Measurements from ENCODE around the gene ZNF516. TPM values are rescaled to one million over a fixed set of nuclear protein-coding genes. Genes with fewer than 3 reads are reported as not detected.

The ZNF516 gene
- total RNA-seq, 1 experiment from 2014 or later = 7.9 TPM

GRCh38 chr18:76343938-76344569, 151.0 kb downstream of the ZNF516 start:
- no peak for DNase-seq (ENCODE audit: low read depth)

DNA sequence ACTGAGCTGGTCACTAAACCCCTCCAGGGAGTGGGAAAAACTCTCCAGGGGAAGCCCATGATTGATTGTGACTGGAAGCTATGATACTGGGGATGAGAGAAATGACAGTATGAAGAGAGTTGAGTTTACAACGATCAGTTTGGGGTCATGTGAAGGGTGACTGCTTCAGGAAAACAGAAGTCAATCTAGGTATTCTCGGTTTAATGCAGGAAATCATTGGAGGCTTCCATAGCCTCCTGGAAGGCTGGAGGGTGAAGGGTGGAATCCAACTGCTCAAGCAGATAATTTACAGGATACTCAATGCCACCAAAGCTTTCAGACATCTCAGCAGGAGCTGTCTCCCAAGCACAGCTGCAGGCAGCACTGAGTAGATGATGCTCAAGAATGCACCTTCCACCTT, 154.6 kb downstream of the ZNF516 start:
- no peak for DNase-seq (ENCODE audit: low read depth)

DNA sequence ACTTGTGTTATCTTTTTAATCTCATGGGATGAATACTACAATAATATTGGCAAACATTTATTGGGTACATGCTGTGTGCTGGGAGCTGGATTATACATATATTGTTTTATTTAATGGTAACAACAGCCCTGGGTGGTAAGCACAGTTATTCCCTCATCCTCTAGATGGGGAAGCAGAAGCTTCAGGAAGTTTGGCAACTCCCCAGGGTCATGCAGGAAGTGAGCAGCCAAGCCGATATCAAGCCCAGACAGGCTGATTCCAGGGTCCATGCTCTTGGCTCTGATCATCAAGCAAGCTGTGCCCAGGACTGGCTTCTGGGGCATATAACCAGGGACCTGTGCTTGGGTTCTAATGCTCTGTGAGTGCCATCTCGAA, 155.8 kb downstream of the ZNF516 start:
- DNase-seq (ENCODE audit: low read depth) = no peak

DNA sequence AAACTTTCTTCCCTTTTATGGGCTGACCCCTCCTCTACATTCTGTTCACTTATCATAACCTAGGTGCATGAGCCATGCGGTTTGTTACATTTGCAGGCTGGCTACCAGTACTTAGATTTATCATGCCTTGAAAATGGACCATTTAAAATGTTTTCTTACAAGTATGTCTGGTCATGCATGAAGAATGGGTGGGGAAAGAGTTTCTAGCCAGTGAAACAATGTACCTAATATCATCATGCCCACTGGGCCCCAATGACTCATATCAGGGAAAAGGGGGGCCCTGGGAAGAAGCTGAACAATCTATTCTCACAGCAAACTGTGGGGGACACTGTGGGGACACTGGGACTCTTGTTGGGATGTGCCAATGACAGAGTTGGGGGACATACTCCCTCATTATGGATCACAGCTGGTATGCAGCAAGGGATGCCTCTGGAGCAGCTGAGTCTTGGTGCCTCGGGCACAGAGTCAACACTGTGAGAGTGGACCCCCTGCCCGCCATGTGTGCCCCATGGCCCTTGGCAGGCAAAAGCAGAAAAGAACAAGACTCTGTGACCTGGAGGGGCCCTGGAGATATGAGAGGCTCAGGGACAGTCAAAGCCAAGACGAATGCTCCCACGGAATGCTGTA, 156.3 kb downstream of the ZNF516 start:
- no peak for DNase-seq (ENCODE audit: low read depth)

- no peak for DNase-seq (ENCODE audit: low read depth)
Observed at GRCh38 chr18:76338088-76338487, 157.0 kb downstream of the ZNF516 start.

- no peak for DNase-seq (ENCODE audit: low read depth)
Observed at GRCh38 chr18:76335859-76336640, 159.0 kb downstream of the ZNF516 start.

DNA sequence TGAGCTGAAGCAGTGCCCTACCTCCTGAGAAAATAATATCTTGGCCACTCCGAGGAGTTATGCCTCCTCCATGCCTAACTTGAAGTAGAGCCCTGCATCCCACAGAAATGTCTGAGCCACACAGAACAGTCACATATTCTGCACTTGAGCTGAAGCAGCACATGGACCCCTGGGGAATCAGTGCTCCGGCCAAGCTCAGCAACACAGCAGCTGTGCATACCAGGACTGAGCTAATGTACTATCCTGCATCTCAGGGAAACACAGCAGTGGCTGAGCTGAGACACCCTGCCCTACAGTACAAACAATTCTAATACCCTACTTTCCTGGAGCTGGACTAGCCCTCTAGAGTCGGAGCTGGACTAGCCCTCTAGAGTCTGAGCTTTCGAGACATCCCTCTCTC, 166.9 kb downstream of the ZNF516 start:
- peak; percentile 14 for DNase-seq (ENCODE audit: low read depth)

DNA sequence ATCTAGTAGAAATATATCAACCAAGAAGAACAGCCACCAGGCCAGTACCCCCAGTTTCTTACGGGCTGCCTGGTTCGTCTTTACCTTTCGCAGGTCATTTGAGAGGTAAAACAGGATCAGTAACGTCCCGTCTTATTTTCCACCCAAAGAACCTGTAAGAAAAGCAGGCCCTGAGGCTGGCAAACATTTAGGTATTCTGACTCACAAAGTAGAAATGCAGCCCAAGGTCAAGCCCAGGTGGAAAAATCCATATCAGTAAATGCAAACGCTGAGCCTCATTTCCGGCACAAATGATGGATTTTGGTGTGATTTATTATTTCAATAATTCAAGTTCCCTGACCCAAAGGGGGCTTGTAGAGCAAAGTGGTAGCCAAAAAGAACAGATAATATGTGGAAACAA, 171.2 kb downstream of the ZNF516 start:
- DNase-seq (ENCODE audit: low read depth) = no peak

DNA sequence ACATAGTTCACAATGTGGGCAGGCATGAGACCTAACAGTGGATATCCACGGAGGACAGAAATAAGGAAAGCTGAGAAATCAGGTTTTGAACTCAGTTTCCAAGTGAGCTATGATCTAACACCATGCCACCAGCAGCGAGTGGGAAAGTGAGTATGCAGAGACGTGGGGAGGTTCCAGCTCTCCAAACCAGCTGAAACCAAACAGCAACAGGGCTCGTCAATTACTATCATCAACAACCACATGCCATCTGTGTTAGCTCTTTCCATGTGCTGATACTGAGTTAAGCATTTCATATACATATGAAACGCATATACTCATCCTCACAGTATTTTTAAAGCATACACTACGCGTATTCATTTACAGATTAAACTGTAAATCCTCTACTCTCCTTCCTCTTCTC, 172.4 kb downstream of the ZNF516 start:
- DNase-seq (ENCODE audit: low read depth) = no peak

- DNase-seq (ENCODE audit: low read depth) = no peak
Observed at GRCh38 chr18:76319366-76319765, 175.7 kb downstream of the ZNF516 start.

GRCh38 chr18:76318607-76319006, 176.4 kb downstream of the ZNF516 start:
- DNase-seq (ENCODE audit: low read depth) = no peak

DNA sequence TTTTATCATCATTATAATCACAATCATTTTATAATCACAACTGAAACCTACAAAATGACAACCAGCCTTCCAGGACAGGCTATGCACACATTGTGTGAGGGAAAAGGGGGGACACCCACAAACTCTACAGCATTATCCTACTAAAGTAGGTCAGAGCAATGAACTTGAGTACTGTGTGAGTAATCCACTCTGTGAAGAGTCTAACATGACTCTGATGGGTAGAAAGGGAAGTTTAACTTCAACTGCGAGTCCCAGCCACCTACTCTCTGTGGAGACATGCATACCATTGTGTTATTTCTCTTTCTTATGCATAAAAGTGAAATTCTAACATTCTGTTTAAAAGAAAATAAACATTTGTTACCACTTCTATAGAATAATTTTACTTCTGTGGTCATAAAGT, 177.9 kb downstream of the ZNF516 start:
- DNase-seq (ENCODE audit: low read depth) = no peak

DNA sequence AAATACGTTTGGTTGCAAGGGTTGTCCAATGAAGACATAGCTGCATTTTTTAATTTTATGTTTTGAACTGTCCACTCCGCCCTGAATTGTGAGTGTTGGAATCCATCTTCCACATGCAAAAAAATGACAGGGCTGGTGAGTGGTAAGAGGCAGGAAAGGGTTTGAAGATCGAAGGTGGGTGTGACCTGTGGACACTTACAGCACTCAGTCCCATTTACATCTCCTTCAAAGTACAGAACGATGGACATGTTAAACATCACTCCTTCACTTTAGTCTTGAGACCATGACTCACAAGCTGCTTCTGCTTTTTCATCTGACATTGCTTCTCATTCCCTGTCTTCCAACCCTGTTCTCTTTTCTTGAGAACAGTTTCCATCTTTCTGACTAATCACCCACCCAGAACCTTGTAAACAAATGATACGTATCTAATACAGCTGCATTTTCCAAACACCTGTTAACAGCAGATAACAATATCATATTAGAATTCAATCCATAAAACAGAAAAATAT, 179.3 kb downstream of the ZNF516 start:
- no peak for DNase-seq (ENCODE audit: low read depth)

DNA sequence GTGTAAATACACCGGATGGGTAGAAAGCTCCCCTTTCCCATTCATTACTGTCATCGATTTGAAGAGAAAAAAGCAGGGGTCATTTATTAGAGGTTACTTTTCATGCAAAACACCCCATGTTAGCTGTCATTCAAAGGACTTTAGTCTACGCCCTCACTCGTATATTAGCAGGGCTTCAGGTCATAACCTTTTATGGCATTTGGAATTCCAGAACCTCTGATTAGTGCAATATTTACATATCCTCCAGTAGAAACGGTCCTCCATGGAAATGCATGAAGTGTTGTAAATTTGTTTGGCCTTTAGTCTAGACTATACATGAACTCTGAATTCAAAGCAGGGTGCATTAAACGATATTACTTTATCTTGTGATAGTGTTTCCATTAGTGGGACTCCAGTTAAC, 180.5 kb downstream of the ZNF516 start:
- no peak for DNase-seq (ENCODE audit: low read depth)

- no peak for DNase-seq (ENCODE audit: low read depth)
Observed at GRCh38 chr18:76314015-76314414, 181.0 kb downstream of the ZNF516 start.

Measured in LHCN-M2 (cell line).